Esophagus (tissue), 2 donors: Measurements from ENCODE around the gene RPS6KL1. TPM values are rescaled to one million over a fixed set of nuclear protein-coding genes. Genes with fewer than 3 reads are reported as not detected.

Experiments used
- H3K27ac ChIP-seq, 2 donors: one replicate each; pipeline ENCODE4 v1.5.1; 2013; ENCODE audit warnings: low read depth in 2 of 2, mild to moderate bottlenecking in 2 of 2, inconsistent platforms in 1 of 2, low read length in 1 of 2, moderate library complexity in 1 of 2
- H3K27me3 ChIP-seq, 2 donors: one replicate each; pipeline ENCODE4 v1.6.1; 2013; ENCODE audit warnings: low read length in 2 of 2, control low read depth in 1 of 2, mild to moderate bottlenecking in 1 of 2; ENCODE audit not compliant: insufficient read depth in 2 of 2, control insufficient read depth in 1 of 2
- H3K36me3 ChIP-seq, 2 donors: one replicate each; pipeline ENCODE4 v1.6.1; 2013; ENCODE audit warnings: low read length in 1 of 2; ENCODE audit not compliant: control insufficient read depth in 2 of 2, insufficient read depth in 2 of 2
- H3K4me1 ChIP-seq, 2 donors: one replicate each; pipeline ENCODE4 v1.6.1; 2013; ENCODE audit warnings: low read length in 1 of 2; ENCODE audit not compliant: control insufficient read depth in 2 of 2, insufficient read depth in 2 of 2
- H3K4me3 ChIP-seq, 2 donors: one replicate each; pipeline ENCODE4 v1.5.1; 2013; ENCODE audit warnings: low read length in 2 of 2, mild to moderate bottlenecking in 2 of 2, low read depth in 1 of 2, moderate library complexity in 1 of 2
- H3K9me3 ChIP-seq, 2 donors: one replicate each; pipeline ENCODE4 v1.6.1; 2013; ENCODE audit warnings: mild to moderate bottlenecking in 2 of 2, low read depth in 1 of 2, low read length in 1 of 2, moderate library complexity in 1 of 2; ENCODE audit not compliant: control insufficient read depth in 2 of 2, insufficient read depth in 1 of 2
- WGBS, 2 donors: extraction: QIAGEN DNeasy Blood & Tissue Kit; methylation state at CpG; one replicate each; pipeline ENCODE4 v1.1.7; 2013; 5-methylcytosine and 5-hydroxymethylcytosine counted together
- polyA plus RNA-seq, 2 donors: library from polyadenylated mRNA; stranded (reverse); fragments of 200-250 nt; gene quantifications; one replicate each; pipeline ENCODE4 v1.2.3, GENCODE V29; 2013
- donor health status: healthy with polysubstance abuse.
- donor health status: Bipolar disorder and iron deficiency.

RPS6KL1 gene
- polyA plus RNA-seq, 2 donors = 2.8 to 3.0 TPM

DNA sequence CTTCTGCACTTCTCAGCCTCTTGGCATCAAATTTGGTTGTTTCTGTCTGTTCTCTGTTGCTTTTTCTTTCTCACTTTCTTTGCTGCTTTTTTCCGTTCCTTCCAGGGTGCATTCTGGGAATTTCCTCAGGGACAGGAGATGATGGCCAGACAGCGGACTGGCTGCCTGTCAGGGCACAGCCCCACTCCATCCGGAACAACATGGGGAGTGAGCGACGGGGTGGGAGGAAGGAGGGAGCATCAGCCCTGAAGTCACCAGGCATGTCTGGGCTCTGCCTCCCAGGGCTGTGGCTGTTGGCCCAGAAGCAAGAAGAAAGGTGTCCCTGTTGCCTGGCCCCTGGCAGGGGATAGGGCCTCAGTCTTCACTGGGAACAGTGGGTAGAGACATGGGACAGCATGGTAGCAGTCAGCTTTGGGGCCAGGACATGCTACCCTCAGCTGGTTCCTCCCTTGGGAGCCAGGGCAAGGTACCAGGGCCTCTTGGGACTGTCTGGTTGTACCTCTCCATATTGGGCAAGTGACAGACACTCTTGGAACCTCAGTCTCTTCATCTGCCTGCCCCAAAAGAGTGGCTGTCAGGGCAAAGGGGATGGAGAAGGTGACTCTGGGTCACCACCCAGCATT, 23.7 kb upstream of the RPS6KL1 start:
- Histone ChIP-seq H3K36me3 (no peaks in the 10 kb centered on the region), H3K4me3 (no peak overlapping the region), H3K4me1 (peaks cover 0 to 12% of the 10 kb centered on the region in 2 donors), H3K27me3 (no peaks in the 10 kb centered on the region), H3K9me3 (no peaks in the 10 kb centered on the region), H3K27ac (peak overlapping the region; percentile 5 to 26)
- 19 to 24% methylated on average over 5 of the region's 5 CpGs for WGBS, 2 donors

GRCh38 chr14:74945852-74946658, 23.0 kb upstream of the RPS6KL1 start:
- Histone ChIP-seq H3K27ac (peak overlapping the region in 1 of 2 donors; percentile 46), H3K9me3 (no peaks in the 10 kb centered on the region), H3K4me1 (peaks cover 0 to 19% of the 10 kb centered on the region in 2 donors), H3K36me3 (no peaks in the 10 kb centered on the region), H3K4me3 (no peak overlapping the region), H3K27me3 (no peaks in the 10 kb centered on the region)
- WGBS, 2 donors = 36% methylated on average over 17 of the region's 17 CpGs

GRCh38 chr14:74945261-74945851, 22.3 kb upstream of the RPS6KL1 start:
- peaks cover 0 to 21% of the 10 kb centered on the region in 2 donors for H3K4me1 ChIP-seq
- no peak overlapping the region for H3K27ac ChIP-seq
- WGBS, 2 donors = 69 to 73% methylated on average over 17 of the region's 17 CpGs
- no peaks in the 10 kb centered on the region for H3K36me3 ChIP-seq
- no peak overlapping the region for H3K4me3 ChIP-seq
- H3K27me3 ChIP-seq = no peaks in the 10 kb centered on the region
- H3K9me3 ChIP-seq = no peaks in the 10 kb centered on the region

- 86 to 87% methylated on average over 11 of the region's 11 CpGs for WGBS, 2 donors
- peak overlapping the region; percentile 66 to 74 for H3K27ac ChIP-seq
- no peaks in the 10 kb centered on the region for H3K36me3 ChIP-seq
- no peaks in the 10 kb centered on the region for H3K9me3 ChIP-seq
- no peaks in the 10 kb centered on the region for H3K27me3 ChIP-seq
- H3K4me3 ChIP-seq = no peak overlapping the region
- peaks cover 3 to 22% of the 10 kb centered on the region in 2 donors for H3K4me1 ChIP-seq
Measured at GRCh38 chr14:74942608-74943007, 19.5 kb upstream of the RPS6KL1 start.

- H3K9me3 ChIP-seq = no peaks in the 10 kb centered on the region
- H3K27ac ChIP-seq = peak overlapping the region; percentile 66 to 74
- WGBS, 2 donors = 78 to 88% methylated on average over 12 of the region's 12 CpGs
- no peaks in the 10 kb centered on the region for H3K27me3 ChIP-seq
- no peak overlapping the region for H3K4me3 ChIP-seq
- no peaks in the 10 kb centered on the region for H3K36me3 ChIP-seq
- H3K4me1 ChIP-seq = peaks cover 3 to 19% of the 10 kb centered on the region in 2 donors
Measured at GRCh38 chr14:74942181-74942580, 19.1 kb upstream of the RPS6KL1 start.

DNA sequence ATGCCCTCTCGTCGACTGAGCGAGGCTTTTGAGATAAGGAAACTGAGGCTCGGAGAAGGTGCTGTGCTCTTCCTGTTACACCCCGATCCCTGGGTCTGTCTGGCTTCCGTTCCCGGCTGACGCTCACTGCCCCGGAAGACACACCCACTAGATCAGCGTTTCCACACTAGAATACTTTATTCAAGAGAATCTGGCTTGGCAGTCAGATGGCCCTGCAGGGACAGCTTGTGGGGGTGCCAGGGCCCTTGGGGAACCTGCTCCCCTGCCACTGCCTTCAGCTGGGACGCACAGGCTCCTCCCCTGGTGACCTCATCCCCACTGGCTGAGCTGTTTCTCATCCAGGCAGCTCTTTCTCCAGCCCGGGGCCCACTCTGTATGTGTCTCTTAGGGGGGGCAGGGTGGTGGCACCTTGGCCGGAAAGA, 18.6 kb upstream of the RPS6KL1 start:
- Histone ChIP-seq H3K9me3 (no peaks in the 10 kb centered on the region), H3K27ac (peak overlapping the region; percentile 66 to 74), H3K4me1 (peaks cover 3 to 17% of the 10 kb centered on the region in 2 donors), H3K27me3 (no peaks in the 10 kb centered on the region), H3K4me3 (no peak overlapping the region), H3K36me3 (no peaks in the 10 kb centered on the region)
- WGBS, 2 donors = 22 to 32% methylated on average over 13 of the region's 13 CpGs

- Histone ChIP-seq H3K27me3 (no peaks in the 10 kb centered on the region), H3K4me1 (peaks cover 3 to 16% of the 10 kb centered on the region in 2 donors), H3K9me3 (no peaks in the 10 kb centered on the region), H3K36me3 (no peaks in the 10 kb centered on the region), H3K4me3 (no peak overlapping the region), H3K27ac (peak overlapping the region; percentile 66 to 74)
- 85 to 88% methylated on average over 18 of the region's 18 CpGs for WGBS, 2 donors
Measured at GRCh38 chr14:74940956-74941565, 18.0 kb upstream of the RPS6KL1 start.

GRCh38 chr14:74938531-74939495, 15.8 kb upstream of the RPS6KL1 start:
- no peaks in the 10 kb centered on the region for H3K27me3 ChIP-seq
- no peaks in the 10 kb centered on the region for H3K9me3 ChIP-seq
- H3K4me1 ChIP-seq = peaks cover 3 to 16% of the 10 kb centered on the region in 2 donors
- 87 to 90% methylated on average over 10 of the region's 10 CpGs for WGBS, 2 donors
- H3K4me3 ChIP-seq = no peak overlapping the region
- peak overlapping the region in 1 of 2 donors; percentile 83 for H3K27ac ChIP-seq
- no peaks in the 10 kb centered on the region for H3K36me3 ChIP-seq
